NCI-H1436 (cell line): ENCODE measurements around the gene ZMPSTE24.
"Not testable (repeated sequence)": the region's sequence is repeated elsewhere in the genome, so short reads cannot be mapped to it uniquely, and the experiment has no call there.

Source experiments
- DNase-seq: peaks from one replicate; lab custom pipeline; 2025; lab: John Stamatoyannopoulos, UW

The ZMPSTE24 gene

DNA sequence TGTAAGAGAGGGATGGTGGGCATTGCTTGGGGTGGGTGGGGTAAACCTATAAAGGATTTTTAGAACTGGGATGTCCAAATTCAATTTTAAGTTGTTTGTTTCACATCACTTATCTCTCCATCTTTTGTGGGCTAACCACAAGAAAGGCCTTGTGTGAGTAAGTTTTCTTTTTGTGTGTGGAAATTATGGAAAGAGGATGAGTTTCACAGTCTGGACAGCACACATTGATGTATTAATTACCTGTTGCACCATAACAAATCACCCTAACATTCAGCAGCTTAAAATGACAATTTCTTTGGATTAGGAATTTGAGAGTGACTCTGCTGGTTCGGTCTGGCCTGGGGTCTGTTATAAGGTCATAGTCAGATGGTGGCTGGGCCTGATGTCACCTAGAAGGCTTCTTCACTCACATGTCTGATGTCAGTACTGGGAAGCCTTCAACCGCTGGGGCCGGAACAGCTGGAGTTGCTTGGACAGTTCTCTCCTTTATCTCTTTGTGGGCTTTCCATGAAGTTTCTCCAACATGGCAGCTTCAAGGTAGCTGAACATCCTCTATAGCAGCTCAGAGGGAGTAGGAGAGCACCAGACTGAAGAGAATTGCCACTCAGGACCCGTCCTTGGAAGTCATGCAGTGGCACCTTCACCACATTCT is 61.1 kb downstream of the ZMPSTE24 start:
- DNase-seq, result no peak

DNA sequence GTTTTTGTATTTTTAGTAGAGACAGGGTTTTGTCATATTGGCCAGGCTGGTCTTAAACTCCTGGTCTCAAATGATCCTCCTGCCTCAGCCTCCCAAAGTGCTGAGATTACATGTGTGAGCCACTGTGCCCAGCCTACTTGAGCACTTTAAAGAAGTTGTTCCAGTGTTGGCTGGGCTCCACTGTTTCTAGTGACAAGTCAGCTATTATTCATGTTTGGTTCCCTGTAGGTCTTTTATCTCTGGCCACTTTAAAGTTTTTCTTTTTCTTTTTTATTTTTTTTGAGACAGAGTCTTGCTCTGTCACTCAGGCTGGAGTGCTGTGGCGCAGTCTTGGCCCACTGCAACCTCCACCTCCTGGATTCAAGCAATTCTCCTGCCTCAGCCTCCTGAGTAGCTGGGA is 73.4 kb downstream of the ZMPSTE24 start:
- not testable (repeated sequence) for DNase-seq

DNA sequence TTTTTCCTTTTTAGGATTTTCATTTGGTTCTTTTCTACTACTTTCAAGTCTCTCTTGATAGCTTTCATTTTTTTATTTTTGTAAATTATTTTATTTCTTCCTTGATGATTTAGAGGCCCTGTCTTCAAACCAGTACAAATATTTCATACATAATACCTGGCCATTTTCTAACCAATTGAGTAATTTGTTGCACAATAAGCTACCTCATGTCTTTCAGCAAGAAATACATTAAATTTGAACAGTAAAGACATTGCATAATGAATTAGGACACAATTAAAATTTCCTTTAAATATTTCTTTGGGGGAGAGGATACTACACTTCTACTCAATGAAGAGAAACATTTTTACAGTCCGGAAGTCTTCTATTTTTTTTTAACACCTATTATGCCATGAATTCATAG is 74.7 kb downstream of the ZMPSTE24 start:
- DNase-seq, result no peak

DNA sequence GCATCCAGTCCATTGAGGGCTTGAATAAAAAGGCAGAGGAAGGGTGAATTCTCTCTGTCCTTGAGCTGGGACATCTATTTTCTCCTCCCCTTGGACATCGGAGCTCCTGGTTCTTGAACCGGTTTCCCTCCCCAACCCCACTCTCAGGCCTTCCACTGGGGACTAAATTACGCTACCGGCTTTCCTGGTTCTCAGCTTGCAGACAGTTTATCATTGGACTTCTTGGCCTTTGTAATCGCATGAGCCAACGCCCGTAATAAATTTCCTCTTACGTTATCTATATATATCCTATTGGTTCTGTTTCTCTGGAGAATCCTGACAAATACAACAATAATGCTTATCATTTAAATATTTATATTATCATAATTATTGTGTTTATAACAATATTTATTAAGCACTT is 79.4 kb downstream of the ZMPSTE24 start:
- DNase-seq, result no peak

DNA sequence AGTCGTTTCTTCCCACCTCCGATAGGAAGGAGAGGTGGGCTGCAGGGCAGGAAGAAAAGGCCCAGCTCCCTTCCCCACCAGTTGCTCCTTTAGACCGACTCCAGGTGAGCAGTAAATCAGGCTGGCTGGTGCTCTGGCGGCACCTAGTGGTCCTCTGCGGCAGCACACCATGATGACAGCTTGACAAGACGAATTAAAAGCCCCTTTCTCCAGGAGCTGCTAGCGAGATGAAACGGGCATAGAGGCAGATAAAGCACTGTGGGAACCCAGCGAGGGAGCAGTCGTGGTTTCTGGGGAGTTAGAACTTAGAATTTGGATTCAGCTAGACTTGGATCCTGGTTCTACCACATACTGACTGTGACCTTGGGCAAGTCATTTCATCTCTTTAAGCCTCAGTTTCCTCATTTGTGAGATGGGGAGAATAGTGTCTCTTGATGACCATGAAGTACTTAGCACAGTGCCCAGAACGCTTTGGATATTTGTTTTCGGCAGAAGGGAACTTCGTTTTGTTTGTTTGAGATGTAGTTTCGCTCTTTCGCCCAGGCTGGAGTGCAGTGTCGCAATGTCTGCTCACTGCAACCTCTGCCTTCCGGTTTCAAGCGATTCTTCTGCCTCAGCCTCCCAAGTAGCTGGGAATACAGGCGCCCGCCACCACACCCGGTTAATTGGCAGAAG is 80.8 kb downstream of the ZMPSTE24 start:
- DNase-seq, result peak; percentile 71

DNA sequence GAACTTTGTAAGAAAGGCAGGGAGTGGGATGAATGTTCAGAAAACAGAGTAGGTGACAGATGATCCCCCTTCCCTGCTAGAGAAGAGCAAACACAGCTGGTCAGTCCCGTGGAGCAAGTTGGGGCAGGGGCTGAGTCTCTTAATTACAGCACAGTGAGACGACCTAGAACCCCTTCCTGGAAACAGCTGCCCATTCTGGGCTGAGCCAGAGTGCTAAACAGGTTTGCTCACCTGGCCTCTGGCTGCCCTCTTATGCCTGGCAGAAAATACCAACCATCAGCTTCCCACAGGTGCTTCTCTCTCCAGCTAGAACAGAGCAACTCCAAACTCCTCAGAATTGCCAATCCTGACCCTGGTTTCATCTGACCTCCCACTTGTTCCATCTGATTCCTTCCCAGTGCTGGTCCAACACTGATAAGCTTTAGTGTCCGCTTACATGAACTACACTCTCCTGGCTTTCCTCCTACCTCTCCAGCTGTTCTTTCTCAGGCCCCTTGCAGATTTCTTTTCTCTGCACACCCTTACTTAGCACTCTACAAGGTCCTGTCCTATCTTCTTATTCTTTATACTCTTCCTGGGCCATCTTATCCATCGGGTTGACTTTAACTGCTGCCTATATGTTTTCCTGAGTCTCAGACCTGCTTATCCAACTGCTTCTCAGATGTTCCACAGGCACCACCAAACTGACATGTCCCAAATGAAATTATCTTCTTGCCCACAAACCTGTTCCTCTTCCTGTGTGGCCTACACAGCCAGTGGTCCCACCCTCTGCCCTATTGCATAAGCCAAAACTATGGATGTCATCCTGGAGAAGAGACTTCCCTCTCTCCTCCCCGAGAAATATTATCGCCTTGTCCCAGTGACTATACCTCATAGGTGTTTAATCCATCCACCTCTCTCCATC is 81.6 kb downstream of the ZMPSTE24 start:
- no peak for DNase-seq

DNA sequence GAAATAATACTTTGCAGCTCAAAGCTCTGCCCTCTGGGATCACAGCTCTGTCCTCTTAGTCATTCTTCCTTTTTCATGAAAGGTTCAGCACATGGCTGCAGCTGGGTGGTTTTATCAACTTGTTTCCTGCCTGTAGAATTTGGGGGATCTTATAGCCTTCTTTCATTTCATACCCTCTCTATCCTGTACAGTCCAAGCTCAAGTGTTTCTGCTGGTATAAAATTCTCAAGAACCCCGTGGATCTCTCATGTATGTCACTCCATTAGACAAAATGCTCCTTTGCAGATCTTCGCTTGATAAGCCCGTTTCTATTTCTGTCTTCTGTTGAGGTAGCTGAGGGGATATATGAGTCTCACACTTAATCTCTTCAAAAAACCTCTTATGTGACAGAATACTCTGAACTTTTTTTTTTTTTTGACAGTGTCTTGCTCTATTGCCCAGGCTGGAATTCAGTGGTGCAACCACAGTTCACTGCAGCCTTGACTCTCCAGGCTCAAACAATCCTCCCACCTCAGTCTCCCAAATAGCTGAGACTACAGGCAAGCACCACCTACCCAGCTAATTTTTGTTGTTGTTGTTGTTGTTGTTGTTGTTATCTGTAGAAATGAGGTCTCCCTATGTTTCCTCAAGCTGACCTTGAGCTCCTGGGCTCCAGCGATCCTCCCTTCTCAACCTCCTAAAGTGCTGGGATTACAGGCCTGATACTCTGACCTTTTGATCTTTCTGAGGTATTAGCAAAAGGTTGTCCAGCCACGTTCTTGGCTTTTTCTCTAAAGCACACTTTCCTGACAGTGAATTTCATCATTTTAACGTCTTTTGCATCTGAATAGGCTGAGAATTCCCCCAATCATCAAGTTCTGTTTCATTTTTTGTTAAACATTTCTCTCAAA is 83.7 kb downstream of the ZMPSTE24 start:
- DNase-seq, result no peak

DNA sequence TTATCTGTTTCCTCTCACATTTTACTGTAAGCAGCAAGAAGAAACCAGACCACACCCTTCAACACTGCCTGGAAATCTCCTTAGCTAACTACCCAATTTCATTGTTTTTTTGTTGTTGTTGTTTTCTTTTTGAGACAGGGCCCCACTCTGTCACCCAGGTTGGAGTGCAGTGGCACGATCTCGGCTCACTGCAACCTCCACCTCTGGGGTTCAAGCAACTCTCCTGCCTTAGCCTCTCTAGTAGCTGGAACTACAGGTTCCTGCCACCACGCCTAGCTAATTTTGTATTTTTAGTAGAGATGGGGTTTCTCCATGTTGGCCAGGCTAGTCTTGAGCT is 84.3 kb downstream of the ZMPSTE24 start:
- DNase-seq, result not testable (repeated sequence)
